GM18951 (cell line): ENCODE data around the gene TTC3.
"Not testable (repeated sequence)": the region's sequence is repeated elsewhere in the genome, so short reads cannot be mapped to it uniquely, and the experiment has no call there.

Experiments used
- POLR2A ChIP-seq: IDR thresholded peaks from 4 replicates; pipeline ENCODE4 v1.6.1; 2011; ENCODE audit warnings: mild to moderate bottlenecking; ENCODE audit not compliant: insufficient read length, insufficient read depth; ENCODE audit errors: extremely low read depth
- in situ Hi-C: fragments of 300-500 bp; cut with MboI; formaldehyde crosslinking; loops from one replicate; pipeline ENCODE4 v1.12.0; 2022; ENCODE audit warnings: low sequenced_read_pairs, mixed read lengths, inconsistent platforms; ENCODE audit not compliant: unreplicated experiment

Gene TTC3

GRCh38 chr21:37210130-37210529, 137.1 kb downstream of the TTC3 start:
- in situ Hi-C loops = no loop called here
- TF ChIP-seq POLR2A = no peak

GRCh38 chr21:37210799-37211198, 137.7 kb downstream of the TTC3 start:
- in situ Hi-C loops = no loop called here

DNA sequence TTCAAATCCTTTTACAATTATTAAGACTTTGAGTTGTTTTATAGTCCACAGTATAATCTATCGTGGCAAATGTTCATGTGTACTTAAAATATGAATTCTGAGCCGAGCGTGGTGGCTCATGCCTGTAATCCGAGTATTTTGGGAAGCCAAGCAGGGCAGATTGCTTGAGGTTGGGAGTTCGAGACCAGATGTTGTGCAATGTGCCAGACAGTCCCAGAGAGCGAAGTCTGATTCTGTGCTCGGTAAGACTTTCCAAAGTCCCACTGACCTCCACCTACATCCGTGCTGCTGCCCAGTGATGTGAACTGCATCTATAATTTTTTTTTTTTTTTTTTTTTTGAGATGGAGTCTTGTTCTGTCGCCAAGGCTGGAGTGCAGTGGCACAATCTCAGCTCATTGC, 141.9 kb downstream of the TTC3 start:
- no peak for TF ChIP-seq POLR2A

More at GRCh38 chr21:37210799-37211198, 137.7 kb downstream of the TTC3 start:
- no peak for TF ChIP-seq POLR2A

GRCh38 chr21:37219761-37220432, 146.8 kb downstream of the TTC3 start:
- TF ChIP-seq POLR2A = no peak
- in situ Hi-C loops = no loop called here

More for the DNA sequence above, 141.9 kb downstream of the TTC3 start:
- in situ Hi-C loops = no loop called here

DNA sequence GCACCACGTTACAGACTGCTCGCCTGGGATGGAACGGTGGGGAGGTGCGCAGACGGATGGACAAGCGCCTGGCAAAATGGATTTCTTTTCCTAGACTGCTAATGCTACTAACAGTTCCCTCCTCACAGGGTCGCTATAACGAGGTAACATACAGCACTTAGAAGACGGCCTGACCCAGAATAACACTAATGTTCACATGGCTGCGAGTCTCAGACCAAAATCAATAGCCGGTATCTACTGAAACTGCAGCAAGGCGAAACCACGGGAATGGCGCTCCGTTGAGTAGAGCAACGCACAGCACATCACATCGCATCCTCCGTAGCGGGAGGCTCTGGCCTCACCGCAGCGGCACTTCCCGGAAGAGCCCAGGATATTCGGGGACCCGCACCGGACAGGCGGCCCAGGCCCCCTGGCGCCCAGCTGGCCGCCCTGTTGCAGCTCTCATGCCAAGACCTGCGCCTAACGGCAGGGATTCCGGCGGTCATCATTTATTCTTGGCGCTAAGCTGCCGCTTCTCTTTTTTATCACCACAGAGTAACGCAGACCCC, 147.5 kb downstream of the TTC3 start:
- in situ Hi-C loops = no loop called here
- no peak for TF ChIP-seq POLR2A

DNA sequence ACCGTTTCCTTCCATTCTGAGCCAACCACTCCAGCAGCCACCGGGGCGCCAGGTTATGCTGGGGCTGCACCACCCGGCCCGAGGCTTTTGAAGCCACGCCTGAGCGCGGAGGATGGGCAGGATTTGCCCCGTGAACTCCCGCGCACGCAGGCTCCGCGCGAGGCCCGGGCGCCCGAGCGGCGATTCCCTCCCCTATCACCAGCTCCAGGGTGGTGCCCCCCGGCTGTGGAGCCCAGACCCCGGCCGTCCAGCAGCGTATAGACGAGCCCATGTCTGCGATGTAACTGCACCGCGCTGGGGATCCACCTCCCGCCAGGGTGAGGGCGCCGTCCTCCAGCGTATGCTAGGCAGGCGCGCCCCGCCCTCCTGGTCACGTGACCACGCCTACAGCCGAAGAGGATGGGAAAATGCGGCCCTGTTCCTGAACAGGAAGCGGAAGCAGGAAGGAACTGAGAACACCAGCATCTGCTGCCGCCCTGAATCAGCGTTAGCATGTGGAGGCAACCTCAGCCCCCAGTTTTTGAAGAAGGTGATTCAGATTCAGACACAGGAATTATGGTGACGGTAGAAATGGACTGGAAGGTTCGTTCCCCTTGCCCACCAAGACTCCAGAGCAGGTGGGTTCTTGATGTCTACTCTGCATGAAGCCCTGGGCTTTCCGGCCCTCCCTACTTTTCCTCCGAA, 148.1 kb downstream of the TTC3 start:
- in situ Hi-C loops = no loop called here
- TF ChIP-seq POLR2A = peak; percentile 90

DNA sequence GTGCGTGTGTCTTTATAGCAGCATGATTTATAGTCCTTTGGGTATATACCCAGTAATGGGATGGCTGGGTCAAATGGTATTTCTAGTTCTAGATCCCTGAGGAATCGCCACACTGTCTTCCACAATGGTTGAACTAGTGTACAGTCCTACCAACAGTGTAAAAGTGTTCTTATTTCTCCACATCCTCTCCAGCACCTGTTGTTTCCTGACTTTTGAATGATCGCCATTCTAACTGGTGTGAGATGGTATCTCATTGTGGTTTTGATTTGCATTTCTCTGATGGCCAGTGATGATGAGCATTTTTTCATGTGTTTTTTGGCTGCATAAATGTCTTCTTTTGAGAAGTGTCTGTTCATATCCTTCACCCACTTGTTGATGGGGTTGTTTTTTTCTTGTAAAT, 149.2 kb downstream of the TTC3 start:
- in situ Hi-C loops = not testable (repeated sequence)

DNA sequence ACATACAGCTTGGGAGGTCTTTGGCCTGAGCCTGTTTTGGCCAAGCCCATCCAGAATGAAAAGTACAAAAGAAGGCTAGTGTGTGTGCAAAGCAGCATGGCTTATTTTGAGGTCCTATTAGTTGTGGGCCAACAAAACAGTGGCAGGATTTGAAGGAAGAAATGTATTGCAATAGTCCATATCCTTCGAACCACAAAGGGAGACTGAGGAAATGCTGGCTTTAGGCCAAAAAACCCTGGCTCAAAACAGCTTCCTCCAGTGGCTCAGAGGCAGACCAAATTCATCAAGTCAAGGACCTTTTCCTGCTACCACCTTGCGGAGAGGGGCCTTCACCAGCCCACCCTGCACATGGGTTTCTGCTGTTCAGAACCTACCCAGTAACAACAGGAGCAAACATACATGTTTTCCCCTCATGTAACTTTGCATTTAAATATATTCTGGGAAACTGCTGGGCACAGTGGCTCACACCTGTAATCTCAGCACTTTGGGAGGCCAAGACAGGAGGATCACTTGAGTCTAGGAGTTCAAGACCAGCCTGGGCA, 150.8 kb downstream of the TTC3 start:
- no peak for TF ChIP-seq POLR2A
- in situ Hi-C loops = no loop called here

- no peak for TF ChIP-seq POLR2A
- in situ Hi-C loops = no loop called here
Observed at GRCh38 chr21:37224861-37225839, 152.1 kb downstream of the TTC3 start.

GRCh38 chr21:37226041-37226920, 153.2 kb downstream of the TTC3 start:
- in situ Hi-C loops = no loop called here
- TF ChIP-seq POLR2A = no peak

GRCh38 chr21:37227071-37228002, 154.3 kb downstream of the TTC3 start:
- in situ Hi-C loops = no loop called here
- no peak for TF ChIP-seq POLR2A

DNA sequence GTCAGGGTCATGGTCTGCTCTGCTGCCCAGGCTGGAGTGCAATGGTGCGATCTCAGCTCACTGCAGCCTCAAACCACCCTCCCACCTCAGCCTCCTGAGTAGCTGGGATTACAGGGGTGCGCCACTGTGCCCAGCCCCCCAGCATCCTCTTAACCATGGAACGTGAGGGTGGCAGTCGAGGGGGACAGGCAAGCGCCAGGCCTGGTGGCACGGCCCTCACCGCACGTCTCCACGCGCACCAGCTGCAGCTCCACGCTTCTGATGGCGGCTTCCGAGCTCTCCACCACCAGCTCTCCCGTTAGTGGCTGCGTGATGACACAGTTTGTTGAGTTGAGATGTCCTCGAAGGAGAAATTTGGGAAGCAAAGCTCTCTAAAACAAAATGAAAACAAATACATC, 154.9 kb downstream of the TTC3 start:
- in situ Hi-C loops = no loop called here
- no peak for TF ChIP-seq POLR2A
